Neutrophil (primary cell): ENCODE results near the gene ST3GAL3.

Source experiments
- H3K27ac ChIP-seq: fragments of 200-600 bp; sonication (generic); 2 replicates; pipeline ENCODE4 v1.5.1; 2016; ENCODE audit warnings: mild to moderate bottlenecking, moderate library complexity
- H3K27me3 ChIP-seq: fragments of 200-600 bp; sonication (generic); 2 replicates; pipeline ENCODE4 v1.6.0; 2016; ENCODE audit warnings: mild to moderate bottlenecking
- H3K36me3 ChIP-seq: fragments of 200-600 bp; sonication (generic); 2 replicates; pipeline ENCODE4 v1.5.1; 2017
- H3K4me1 ChIP-seq, 2 experiments: fragments of 200-600 bp in 1 of 2; sonication (generic) in 1 of 2; 1 replicate in 1 of 2; 2 replicates in 1 of 2; pipeline versions ENCODE4 v1.5.1 to v1.6.1; 2013 to 2016; ENCODE audit warnings: low read depth in 1 of 2, low read length in 1 of 2, mild to moderate bottlenecking in 1 of 2, moderate library complexity in 1 of 2; ENCODE audit not compliant: control insufficient read depth in 1 of 2, insufficient read depth in 1 of 2
- H3K4me3 ChIP-seq, 2 experiments: fragments of 200-600 bp in 1 of 2; sonication (generic) in 1 of 2; 1 replicate in 1 of 2; 2 replicates in 1 of 2; pipeline ENCODE4 v1.5.1; 2013 to 2016; ENCODE audit warnings: low read depth in 1 of 2, low read length in 1 of 2, mild to moderate bottlenecking in 1 of 2, moderate library complexity in 1 of 2
- H3K9me3 ChIP-seq: fragments of 200-600 bp; sonication (generic); 2 replicates; pipeline ENCODE4 v1.5.1; 2016
- TF ChIP-seq, protein P1 (sequence below): fragments of 200-600 bp; sonication (generic); IDR thresholded peaks from 2 replicates; pipeline ENCODE4 v1.5.1; 2016; ENCODE audit warnings: antibody characterized with exemption

Gene ST3GAL3, protein sequence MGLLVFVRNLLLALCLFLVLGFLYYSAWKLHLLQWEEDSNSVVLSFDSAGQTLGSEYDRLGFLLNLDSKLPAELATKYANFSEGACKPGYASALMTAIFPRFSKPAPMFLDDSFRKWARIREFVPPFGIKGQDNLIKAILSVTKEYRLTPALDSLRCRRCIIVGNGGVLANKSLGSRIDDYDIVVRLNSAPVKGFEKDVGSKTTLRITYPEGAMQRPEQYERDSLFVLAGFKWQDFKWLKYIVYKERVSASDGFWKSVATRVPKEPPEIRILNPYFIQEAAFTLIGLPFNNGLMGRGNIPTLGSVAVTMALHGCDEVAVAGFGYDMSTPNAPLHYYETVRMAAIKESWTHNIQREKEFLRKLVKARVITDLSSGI

DNA sequence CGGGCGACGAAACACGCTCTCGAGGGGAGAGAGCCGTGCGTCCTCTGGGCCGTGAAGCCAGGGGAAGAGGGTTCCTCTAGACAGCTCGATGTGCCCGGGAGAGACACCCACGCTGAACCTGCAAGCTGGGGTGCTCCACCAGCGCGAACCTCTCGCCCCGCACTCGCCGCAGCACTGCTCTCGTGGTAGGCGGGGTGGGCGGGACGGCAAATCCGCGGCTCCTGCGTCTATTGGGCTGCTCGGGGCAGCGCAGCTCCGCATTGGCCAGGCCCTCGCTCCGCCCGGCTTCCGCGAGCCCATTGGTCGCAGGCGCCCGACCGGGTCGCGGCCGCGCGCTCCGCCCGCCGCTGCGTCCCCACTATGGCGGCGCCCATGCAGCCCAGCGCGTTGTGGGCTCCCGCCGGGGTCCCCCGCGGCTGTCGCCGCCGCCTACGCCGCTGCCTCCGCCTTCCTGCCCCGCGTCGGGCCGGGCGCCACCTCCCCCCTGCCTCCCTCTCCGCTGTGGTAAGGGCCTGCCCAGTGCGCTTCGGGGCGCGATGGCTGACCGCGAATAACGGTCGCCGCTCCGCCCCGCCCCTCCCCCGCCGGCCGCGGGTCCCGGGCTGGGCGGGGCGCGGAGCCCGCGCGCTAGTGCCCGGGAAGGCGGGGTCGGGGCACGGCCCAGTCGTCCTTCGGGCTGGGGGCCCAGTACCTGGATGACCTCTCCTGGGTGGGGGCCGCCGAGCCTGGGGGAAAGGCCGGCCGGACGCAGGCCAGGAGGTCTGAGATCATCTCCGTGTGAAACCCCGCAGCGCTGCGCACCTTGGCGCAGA, at the start of gene ST3GAL3:
ST3GAL3 (plus strand) TSS at position 347 of the 812 bp plus-strand sequence. CDS start 28,727 bp downstream, outside the sequence.
- H3K4me1 ChIP-seq, result peaks cover 16% of the 10 kb centered on the region in 2 experiments
- peak within 1 kb of the TSS; percentile 24 for H3K27ac ChIP-seq

DNA sequence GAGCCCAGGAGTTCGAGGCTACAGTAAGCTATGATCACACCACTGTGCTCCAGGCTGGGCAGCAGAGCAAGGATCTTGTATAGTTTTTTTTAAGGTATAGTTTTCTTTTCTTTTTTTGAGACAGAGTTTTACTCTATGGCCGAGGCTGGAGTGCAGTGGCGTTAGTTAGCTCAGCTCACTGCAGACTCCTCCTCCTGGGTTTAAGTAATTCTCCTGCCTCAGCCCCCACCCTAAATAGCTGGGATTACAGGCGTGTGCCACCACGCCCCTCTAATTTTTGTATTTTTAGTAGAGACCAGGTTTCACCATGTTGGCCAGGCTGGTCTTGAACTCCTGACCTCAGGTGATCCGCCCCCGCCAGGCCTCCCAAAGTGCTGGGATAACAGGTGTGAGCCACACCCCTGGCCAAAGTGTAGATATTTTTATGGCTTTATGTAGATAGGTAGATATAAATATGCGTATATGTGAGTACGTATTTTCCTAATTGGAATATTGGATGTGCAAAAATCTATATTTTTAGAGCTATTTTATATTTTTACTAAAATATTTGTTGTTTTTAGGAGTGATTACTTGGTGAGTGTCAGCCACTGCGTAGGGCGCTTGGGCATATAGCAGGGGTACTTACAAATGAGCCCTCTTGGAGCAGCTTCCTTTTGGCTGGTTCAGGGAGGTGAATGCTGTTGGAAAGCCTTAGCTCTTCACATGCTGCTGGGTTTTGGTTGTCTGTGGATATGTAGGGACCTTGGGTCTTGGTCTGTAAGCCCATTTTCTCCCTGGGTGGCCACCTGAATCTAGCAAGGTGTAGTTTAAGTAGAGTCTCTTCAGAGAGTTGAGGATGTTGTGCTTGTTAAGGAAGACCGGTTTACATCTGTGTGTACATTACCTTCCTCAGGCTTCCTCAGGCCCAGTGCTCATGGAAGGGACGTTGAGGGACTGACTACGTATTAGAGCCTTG, 47.8 kb upstream of the ST3GAL3 start:
- no peaks in the 10 kb centered on the region for H3K27me3 ChIP-seq
- H3K9me3 ChIP-seq, result no peaks in the 10 kb centered on the region
- TF ChIP-seq, protein P1, sequence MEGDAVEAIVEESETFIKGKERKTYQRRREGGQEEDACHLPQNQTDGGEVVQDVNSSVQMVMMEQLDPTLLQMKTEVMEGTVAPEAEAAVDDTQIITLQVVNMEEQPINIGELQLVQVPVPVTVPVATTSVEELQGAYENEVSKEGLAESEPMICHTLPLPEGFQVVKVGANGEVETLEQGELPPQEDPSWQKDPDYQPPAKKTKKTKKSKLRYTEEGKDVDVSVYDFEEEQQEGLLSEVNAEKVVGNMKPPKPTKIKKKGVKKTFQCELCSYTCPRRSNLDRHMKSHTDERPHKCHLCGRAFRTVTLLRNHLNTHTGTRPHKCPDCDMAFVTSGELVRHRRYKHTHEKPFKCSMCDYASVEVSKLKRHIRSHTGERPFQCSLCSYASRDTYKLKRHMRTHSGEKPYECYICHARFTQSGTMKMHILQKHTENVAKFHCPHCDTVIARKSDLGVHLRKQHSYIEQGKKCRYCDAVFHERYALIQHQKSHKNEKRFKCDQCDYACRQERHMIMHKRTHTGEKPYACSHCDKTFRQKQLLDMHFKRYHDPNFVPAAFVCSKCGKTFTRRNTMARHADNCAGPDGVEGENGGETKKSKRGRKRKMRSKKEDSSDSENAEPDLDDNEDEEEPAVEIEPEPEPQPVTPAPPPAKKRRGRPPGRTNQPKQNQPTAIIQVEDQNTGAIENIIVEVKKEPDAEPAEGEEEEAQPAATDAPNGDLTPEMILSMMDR, result no peak
- peaks cover 99% of the 10 kb centered on the region for H3K36me3 ChIP-seq
- no peak overlapping the region for H3K4me3 ChIP-seq
- no peak overlapping the region for H3K27ac ChIP-seq
- no peaks in the 10 kb centered on the region for H3K4me1 ChIP-seq

More for the DNA sequence above, at the start of gene ST3GAL3:
- Histone ChIP-seq H3K27me3 (no peaks in the 10 kb centered on the region), H3K9me3 (no peaks in the 10 kb centered on the region), H3K36me3 (peaks cover 34% of the 10 kb centered on the region), H3K4me3 (peak within 1 kb of the TSS; percentile 68 to 71)
- TF ChIP-seq, protein P1, result peak; percentile 26

DNA sequence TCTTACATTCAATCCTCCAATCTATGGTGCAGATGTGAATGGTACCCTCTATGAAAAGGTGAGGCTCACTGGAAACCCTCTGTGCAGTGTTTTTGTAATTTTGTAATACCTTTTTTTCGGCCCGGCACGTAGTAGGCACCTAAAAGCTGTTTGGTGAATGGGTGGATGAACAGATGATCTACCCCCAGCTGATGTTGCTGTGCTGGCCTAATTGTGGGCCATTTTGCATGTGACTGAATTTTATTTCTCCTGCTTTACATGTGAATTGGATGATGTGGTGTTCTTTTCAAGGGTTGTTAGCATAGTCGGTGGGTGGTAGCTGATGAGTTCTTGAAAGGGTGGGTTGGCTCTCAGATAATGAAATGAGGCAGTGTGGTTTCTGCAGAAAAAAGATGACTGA, 47.0 kb upstream of the ST3GAL3 start:
- Histone ChIP-seq H3K36me3 (peaks cover 99% of the 10 kb centered on the region), H3K27ac (no peak overlapping the region), H3K9me3 (no peaks in the 10 kb centered on the region), H3K4me1 (no peaks in the 10 kb centered on the region), H3K4me3 (no peak overlapping the region), H3K27me3 (no peaks in the 10 kb centered on the region)
- TF ChIP-seq, protein P1, result no peak

DNA sequence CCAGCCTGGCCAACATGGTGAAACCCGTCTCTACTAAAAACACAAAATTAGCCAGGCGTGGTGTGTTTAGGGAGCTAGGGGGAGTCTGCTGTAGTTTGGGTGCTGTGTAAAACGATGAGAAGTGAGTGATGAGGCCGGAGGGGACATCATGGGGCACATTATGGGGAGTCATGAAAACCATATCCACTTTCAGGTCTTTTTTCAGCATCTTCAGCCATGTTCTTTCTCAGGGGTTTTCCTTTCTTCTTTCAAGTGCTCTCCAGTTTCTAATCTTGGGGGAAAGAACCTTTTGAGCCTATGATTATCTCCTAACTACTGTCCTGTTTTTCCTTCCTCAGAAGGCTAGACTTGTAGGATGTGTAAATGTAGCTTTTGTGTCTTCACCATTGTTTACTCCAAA, 43.0 kb upstream of the ST3GAL3 start:
- no peaks in the 10 kb centered on the region for H3K4me1 ChIP-seq
- TF ChIP-seq, protein P1, result no peak
- H3K27me3 ChIP-seq, result no peaks in the 10 kb centered on the region
- H3K9me3 ChIP-seq, result no peaks in the 10 kb centered on the region
- H3K4me3 ChIP-seq, result no peak overlapping the region
- peaks cover 99% of the 10 kb centered on the region for H3K36me3 ChIP-seq
- H3K27ac ChIP-seq, result no peak overlapping the region

DNA sequence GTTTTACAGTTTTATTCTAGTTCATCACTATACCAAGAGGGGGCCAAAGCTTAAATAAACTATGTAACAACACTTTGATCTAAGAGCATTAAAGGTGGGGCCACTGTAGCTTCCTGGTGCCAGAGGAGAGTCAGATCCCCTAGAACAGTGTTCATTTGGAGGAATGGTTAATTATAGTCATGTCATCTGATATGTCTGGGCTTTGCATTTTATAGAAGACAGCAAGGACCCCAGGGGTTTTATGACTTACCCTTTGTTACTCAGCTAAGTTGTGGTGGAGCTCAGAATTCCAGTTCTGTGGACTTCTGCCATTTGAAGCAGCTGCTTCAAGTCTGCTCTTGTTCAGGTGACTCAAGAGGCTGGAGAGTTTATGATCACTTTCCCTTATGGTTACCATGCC, 40.7 kb upstream of the ST3GAL3 start:
- H3K4me3 ChIP-seq, result no peak overlapping the region
- peaks cover 100% of the 10 kb centered on the region for H3K36me3 ChIP-seq
- no peaks in the 10 kb centered on the region for H3K9me3 ChIP-seq
- no peaks in the 10 kb centered on the region for H3K4me1 ChIP-seq
- TF ChIP-seq, protein P1, result no peak
- H3K27me3 ChIP-seq, result no peaks in the 10 kb centered on the region
- H3K27ac ChIP-seq, result no peak overlapping the region
